MM.1S (cell line): Measurements from ENCODE around the gene ZNF628.

ENCODE experiments used
- DNase-seq: peaks from one replicate; pipeline ENCODE4 v3.0.0-alpha.2; 2015
- H2AFZ ChIP-seq: fragments of 300-600 bp; sonication (generic); 2 replicates; pipeline ENCODE4 v1.6.0; 2016; ENCODE audit warnings: antibody characterized with exemption, low read length
- H3F3A ChIP-seq: fragments of 300-600 bp; sonication (generic); 2 replicates; pipeline ENCODE4 v1.6.1; 2016; ENCODE audit warnings: mild to moderate bottlenecking, antibody characterized with exemption, low read length, moderate library complexity, mixed read lengths; ENCODE audit not compliant: insufficient read depth
- H3K27ac ChIP-seq: fragments of 300-600 bp; sonication (generic); 2 replicates; pipeline ENCODE4 v1.5.1; 2016; ENCODE audit warnings: mild to moderate bottlenecking, low read length
- H3K27me3 ChIP-seq: fragments of 300-600 bp; sonication (generic); replicated peaks from 2 replicates; pipeline ENCODE4 v1.6.0; 2016; ENCODE audit warnings: low read length; ENCODE audit not compliant: insufficient read depth
- H3K36me3 ChIP-seq: fragments of 300-600 bp; sonication (generic); replicated peaks from 2 replicates; pipeline ENCODE4 v1.6.1; 2016; ENCODE audit warnings: mild to moderate bottlenecking, low read length, mixed read lengths; ENCODE audit not compliant: insufficient read depth
- H3K4me1 ChIP-seq: fragments of 300-600 bp; sonication (generic); 2 replicates; pipeline ENCODE4 v1.6.1; 2016; ENCODE audit warnings: low read length, mixed read lengths
- H3K4me2 ChIP-seq: fragments of 300-600 bp; sonication (generic); 2 replicates; pipeline ENCODE4 v1.6.0; 2016; ENCODE audit warnings: low read depth, low read length
- H3K4me3 ChIP-seq: fragments of 300-600 bp; sonication (generic); 2 replicates; pipeline ENCODE4 v1.5.1; 2016; ENCODE audit warnings: low read length, mixed read lengths
- H3K79me2 ChIP-seq: fragments of 300-600 bp; sonication (generic); 2 replicates; pipeline ENCODE4 v1.6.1; 2016; ENCODE audit warnings: mixed run types, low read length, mixed read lengths
- H3K9ac ChIP-seq: fragments of 300-600 bp; sonication (generic); 2 replicates; pipeline ENCODE4 v1.6.1; 2016; ENCODE audit warnings: low read length, mixed read lengths
- H3K9me2 ChIP-seq: fragments of 300-600 bp; sonication (generic); replicated peaks from 2 replicates; pipeline ENCODE4 v1.6.1; 2016; ENCODE audit warnings: mild to moderate bottlenecking, low read length, mixed read lengths; ENCODE audit not compliant: insufficient read depth
- H3K9me3 ChIP-seq: fragments of 300-600 bp; sonication (generic); replicated peaks from 2 replicates; pipeline ENCODE4 v1.6.1; 2016; ENCODE audit warnings: mild to moderate bottlenecking, low read length, mixed read lengths; ENCODE audit not compliant: insufficient read depth
- H4K20me1 ChIP-seq: fragments of 300-600 bp; sonication (generic); 2 replicates; pipeline ENCODE4 v1.6.1; 2016; ENCODE audit warnings: mild to moderate bottlenecking, low read length, moderate library complexity, mixed read lengths; ENCODE audit not compliant: insufficient read depth
- EZH2 ChIP-seq: fragments of 300-600 bp; sonication (generic); optimal IDR thresholded peaks from 2 replicates; pipeline ENCODE3; 2017; ENCODE audit warnings: low read depth, mild to moderate bottlenecking, antibody characterized with exemption, low read length, mixed read lengths
- EZH2phosphoT487 ChIP-seq: fragments of 300-600 bp; sonication (generic); IDR thresholded peaks from 2 replicates; pipeline ENCODE4 v1.6.1; 2018; ENCODE audit warnings: antibody characterized with exemption, low read length
- TF ChIP-seq, protein P1 (sequence below): fragments of 300-600 bp; sonication (generic); IDR thresholded peaks from 2 replicates; pipeline ENCODE4 v1.5.1; 2016; ENCODE audit warnings: antibody characterized with exemption, low read length, mixed read lengths

ZNF628 gene

DNA sequence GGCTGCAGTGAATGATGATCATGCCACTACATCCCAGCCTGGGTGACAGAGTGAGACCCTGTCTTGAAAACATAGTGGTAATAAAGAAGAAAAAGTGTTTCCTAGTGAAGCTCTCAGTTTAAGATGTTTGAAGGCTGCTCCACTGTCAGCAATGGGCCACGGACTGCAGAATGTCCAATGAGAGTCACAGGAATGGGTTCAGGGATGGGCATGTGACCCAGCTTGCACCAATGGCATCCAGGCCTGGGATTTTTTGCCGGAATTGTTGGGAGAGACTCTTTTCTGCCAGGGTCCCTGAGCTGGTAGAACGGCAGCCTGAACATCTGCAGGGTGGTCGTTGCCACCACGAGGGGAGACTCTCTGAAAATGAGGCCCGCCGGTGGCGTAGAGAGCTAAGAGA lies 39.6 kb upstream of the ZNF628 start:
- Histone ChIP-seq H2AFZ (no peak overlapping the region), H3K79me2 (no peaks in the 10 kb centered on the region), H3K4me2 (no peak overlapping the region), H3K4me3 (no peak overlapping the region), H3K36me3 (no peaks in the 10 kb centered on the region), H3K9me2 (no peaks in the 10 kb centered on the region), H3K27me3 (peaks cover 34% of the 10 kb centered on the region), H3K9ac (no peak overlapping the region), H3K27ac (no peak overlapping the region), H3K4me1 (no peaks in the 10 kb centered on the region), H3K9me3 (no peaks in the 10 kb centered on the region), H3F3A (no peaks in the 10 kb centered on the region), H4K20me1 (no peaks in the 10 kb centered on the region)
- TF ChIP-seq, protein P1, sequence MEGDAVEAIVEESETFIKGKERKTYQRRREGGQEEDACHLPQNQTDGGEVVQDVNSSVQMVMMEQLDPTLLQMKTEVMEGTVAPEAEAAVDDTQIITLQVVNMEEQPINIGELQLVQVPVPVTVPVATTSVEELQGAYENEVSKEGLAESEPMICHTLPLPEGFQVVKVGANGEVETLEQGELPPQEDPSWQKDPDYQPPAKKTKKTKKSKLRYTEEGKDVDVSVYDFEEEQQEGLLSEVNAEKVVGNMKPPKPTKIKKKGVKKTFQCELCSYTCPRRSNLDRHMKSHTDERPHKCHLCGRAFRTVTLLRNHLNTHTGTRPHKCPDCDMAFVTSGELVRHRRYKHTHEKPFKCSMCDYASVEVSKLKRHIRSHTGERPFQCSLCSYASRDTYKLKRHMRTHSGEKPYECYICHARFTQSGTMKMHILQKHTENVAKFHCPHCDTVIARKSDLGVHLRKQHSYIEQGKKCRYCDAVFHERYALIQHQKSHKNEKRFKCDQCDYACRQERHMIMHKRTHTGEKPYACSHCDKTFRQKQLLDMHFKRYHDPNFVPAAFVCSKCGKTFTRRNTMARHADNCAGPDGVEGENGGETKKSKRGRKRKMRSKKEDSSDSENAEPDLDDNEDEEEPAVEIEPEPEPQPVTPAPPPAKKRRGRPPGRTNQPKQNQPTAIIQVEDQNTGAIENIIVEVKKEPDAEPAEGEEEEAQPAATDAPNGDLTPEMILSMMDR = no peak
- TF ChIP-seq EZH2phosphoT487 (no peak), EZH2 (no peak)
- no peak for DNase-seq

DNA sequence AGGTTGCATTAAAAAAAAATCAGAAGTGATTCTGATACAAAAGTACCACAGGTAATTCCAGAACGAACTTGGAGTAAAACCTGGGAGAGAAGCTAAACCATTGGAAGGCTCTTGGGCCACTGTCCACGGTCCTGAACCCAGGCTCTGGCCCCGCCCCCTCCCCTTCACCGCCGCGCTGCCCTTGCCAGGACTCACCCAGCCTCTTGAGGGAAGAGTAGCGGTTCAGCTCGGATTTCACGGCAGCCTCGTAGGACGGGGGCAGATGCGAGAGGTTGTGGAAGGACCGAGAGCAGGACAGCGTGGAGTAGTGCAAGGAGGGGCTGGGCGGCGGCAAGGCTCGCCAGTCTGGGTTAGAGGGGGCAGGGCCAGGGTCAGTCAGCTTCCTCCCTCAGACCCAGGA lies 39.0 kb upstream of the ZNF628 start:
- Histone ChIP-seq H2AFZ (no peak overlapping the region), H4K20me1 (no peaks in the 10 kb centered on the region), H3K9me2 (no peaks in the 10 kb centered on the region), H3K4me2 (no peak overlapping the region), H3K27me3 (peaks cover 36% of the 10 kb centered on the region), H3K36me3 (no peaks in the 10 kb centered on the region), H3K79me2 (no peaks in the 10 kb centered on the region), H3K4me1 (no peaks in the 10 kb centered on the region), H3K9ac (no peak overlapping the region), H3K4me3 (no peak overlapping the region), H3F3A (no peaks in the 10 kb centered on the region), H3K9me3 (no peaks in the 10 kb centered on the region), H3K27ac (no peak overlapping the region)
- TF ChIP-seq EZH2 (no peak), EZH2phosphoT487 (no peak)
- TF ChIP-seq, protein P1 = no peak
- DNase-seq = peak; percentile 48

DNA sequence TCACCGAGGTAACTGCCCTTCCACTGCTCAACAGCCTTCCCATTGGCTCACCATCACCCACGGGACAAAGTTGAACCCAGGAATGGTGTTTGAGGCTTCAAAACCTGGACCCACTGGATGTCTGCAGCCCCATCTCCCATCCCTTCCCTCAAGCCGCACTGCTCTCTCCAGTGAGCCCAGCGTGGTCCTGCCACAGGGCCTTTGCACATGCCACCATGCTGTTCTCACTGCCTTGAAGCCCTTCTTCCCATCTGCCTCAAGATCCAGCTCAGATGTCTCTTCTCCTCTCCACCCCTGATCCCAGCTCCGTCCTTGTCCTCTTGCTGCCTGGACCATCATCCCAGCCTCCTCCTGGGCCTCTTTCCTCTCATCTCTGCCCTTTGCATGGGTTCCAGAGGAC lies 37.4 kb upstream of the ZNF628 start:
- Histone ChIP-seq H3K9me2 (no peaks in the 10 kb centered on the region), H3K36me3 (no peaks in the 10 kb centered on the region), H3K27me3 (peaks cover 42% of the 10 kb centered on the region), H3K9ac (no peak overlapping the region), H3K79me2 (no peaks in the 10 kb centered on the region), H3K4me1 (no peaks in the 10 kb centered on the region), H3K4me2 (no peak overlapping the region), H4K20me1 (no peaks in the 10 kb centered on the region), H3K9me3 (no peaks in the 10 kb centered on the region), H3K4me3 (no peak overlapping the region), H3K27ac (no peak overlapping the region), H2AFZ (no peak overlapping the region), H3F3A (no peaks in the 10 kb centered on the region)
- TF ChIP-seq EZH2 (no peak), EZH2phosphoT487 (no peak)
- TF ChIP-seq, protein P1 = no peak
- DNase-seq = no peak
